HG02610 (cell line): ENCODE results near the gene CAPN6.

Experiments used
- ATAC-seq: cut with Tn5 transposase; IDR thresholded peaks from one replicate; pipeline ENCODE4 v1.9.1; 2021; ENCODE audit warnings: mild to moderate bottlenecking, moderate library complexity; ENCODE audit not compliant: unreplicated experiment

The CAPN6 gene

GRCh38 chrX:111207851-111208250, 62.4 kb downstream of the CAPN6 start:
- ATAC-seq: no peak

GRCh38 chrX:111200327-111200726, 70.0 kb downstream of the CAPN6 start:
- ATAC-seq: no peak

GRCh38 chrX:111199505-111199904, 70.8 kb downstream of the CAPN6 start:
- no peak for ATAC-seq
